Cardiac fibroblast (primary cell): Measurements from ENCODE around the gene CCDC182.

ENCODE experiments used
- DNase-seq, 2 donors: peaks; one replicate each; pipeline versions ENCODE4 v3.0.0 to v3.0.0-alpha.2; 2010; ENCODE audit warnings: low read depth in 2 of 2
- H3K4me3 ChIP-seq, 2 donors: replicated peaks in 1 of 2; 1 replicate in 1 of 2; 2 replicates in 1 of 2; pipeline ENCODE4 v1.5.1; 2011; ENCODE audit warnings: low read depth in 2 of 2, low read length in 2 of 2, mild to moderate bottlenecking in 2 of 2, moderate library complexity in 1 of 2
- CTCF ChIP-seq: IDR thresholded peaks from one replicate; pipeline ENCODE4 v1.5.1; 2011; ENCODE audit warnings: low read depth, mild to moderate bottlenecking, low read length, inconsistent platforms

CCDC182 gene

DNA sequence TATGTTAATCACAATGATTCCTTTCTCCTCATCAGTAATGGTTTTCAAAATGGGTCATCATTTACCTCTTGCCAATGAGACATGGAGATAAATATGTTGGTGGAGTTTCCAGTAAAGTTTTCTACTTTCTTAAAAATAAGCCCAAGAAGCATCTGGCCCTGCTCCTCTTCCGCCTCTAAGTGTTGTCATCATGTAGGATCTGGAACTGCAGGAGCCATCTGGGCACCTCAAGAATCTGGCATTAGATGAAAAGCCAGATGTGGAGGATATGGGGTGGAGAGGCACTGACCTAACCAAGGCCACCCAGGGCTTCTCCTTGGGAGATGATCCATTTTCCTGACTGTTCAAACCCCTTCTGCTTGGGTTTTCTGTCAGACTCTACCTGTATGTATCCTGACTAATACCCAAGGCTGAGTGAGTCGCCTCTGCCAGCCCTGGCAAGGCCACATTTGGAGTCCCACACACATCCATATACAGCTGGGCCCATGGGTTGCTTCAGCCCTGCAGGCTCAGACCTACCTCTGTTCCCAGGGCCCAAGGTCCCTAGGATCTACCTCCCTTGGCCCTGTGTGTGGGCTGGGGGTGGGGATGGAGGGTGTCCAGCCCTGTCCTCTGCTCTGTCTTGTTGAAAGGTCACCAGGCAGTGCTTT lies 24.6 kb downstream of the CCDC182 start:
- DNase-seq, result no peak
- no peak for TF ChIP-seq CTCF

GRCh38 chr17:57718878-57719277 lies 26.2 kb downstream of the CCDC182 start:
- DNase-seq, result no peak
- H3K4me3 ChIP-seq, result no peak overlapping the region
- TF ChIP-seq CTCF, result no peak

More for the DNA sequence above, 24.6 kb downstream of the CCDC182 start:
- H3K4me3 ChIP-seq, result no peak overlapping the region

GRCh38 chr17:57715981-57716380 lies 29.1 kb downstream of the CCDC182 start:
- H3K4me3 ChIP-seq, result no peak overlapping the region
- no peak for DNase-seq
- no peak for TF ChIP-seq CTCF

GRCh38 chr17:57714665-57715180 lies 30.4 kb downstream of the CCDC182 start:
- DNase-seq, result no peak
- H3K4me3 ChIP-seq, result no peak overlapping the region
- no peak for TF ChIP-seq CTCF

- H3K4me3 ChIP-seq, result no peak overlapping the region
- no peak for TF ChIP-seq CTCF
- no peak for DNase-seq
Measured at GRCh38 chr17:57713140-57713539, 32.0 kb downstream of the CCDC182 start.

- TF ChIP-seq CTCF, result peak; percentile 35
- H3K4me3 ChIP-seq, result no peak overlapping the region
- DNase-seq, result peak; percentile 8 to 56
Measured at GRCh38 chr17:57708410-57708809, 36.7 kb downstream of the CCDC182 start.

DNA sequence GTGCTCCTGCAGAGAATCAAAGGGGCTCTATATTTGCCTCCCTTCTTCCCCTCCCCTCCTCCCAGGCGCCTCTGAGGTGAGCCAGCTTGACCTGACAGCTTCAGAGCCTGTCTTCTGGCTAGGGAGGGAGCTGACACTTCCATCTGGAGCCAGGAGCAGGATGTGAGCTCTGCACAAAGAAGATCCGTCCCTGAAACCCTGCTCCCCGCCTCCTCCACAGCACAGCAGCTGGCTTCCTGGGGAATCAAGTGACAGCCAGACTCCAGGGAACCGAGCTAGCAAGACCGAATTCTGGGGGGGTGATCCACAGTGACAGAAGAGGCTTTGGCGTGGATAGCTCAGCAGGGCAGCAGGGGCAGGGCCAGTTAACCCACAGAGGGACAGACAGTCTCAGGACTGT lies 37.2 kb downstream of the CCDC182 start:
- no peak overlapping the region for H3K4me3 ChIP-seq
- TF ChIP-seq CTCF, result no peak
- DNase-seq, result no peak
